Activated CD8-positive, alpha-beta T cell treated with anti-CD3 and anti-CD28 coated beads for 36 hours (primary cell): ENCODE data around the gene EXOC7. TPM values are rescaled to one million over a fixed set of nuclear protein-coding genes. Genes with fewer than 3 reads are reported as not detected.
A peak's percentile ranks its signal among the peaks of the same experiment; 100 is the strongest.

Experiments used
- ATAC-seq: fragments of 200-7000 bp; cut with Tn5 transposase; one replicate; pipeline ENCODE4 v1.10.0; 2021; ENCODE audit warnings: mild to moderate bottlenecking, moderate library complexity
- CTCF ChIA-PET: fragments of 350-600 bp; sonication (Branson Sonifier 250); formaldehyde crosslinking; loops from one replicate; lab custom pipeline; 2021; ENCODE audit warnings: antibody characterized with exemption; lab: Charles Lee
- POLR2A ChIA-PET: fragments of 350-600 bp; sonication (Branson Sonifier 250); formaldehyde crosslinking; loops from one replicate; lab custom pipeline; 2021; ENCODE audit warnings: antibody characterized with exemption; lab: Charles Lee
- DNase-seq: peaks from one replicate; pipeline ENCODE4 v3.0.0-alpha.2; 2020
- H3K27ac Mint-ChIP-seq: one replicate; pipeline ENCODE4 v1.8.0; 2021; ENCODE audit warnings: mild to moderate bottlenecking, mixed read lengths
- H3K27me3 Mint-ChIP-seq: one replicate; pipeline ENCODE4 v1.8.0; 2021; ENCODE audit warnings: mixed read lengths
- H3K36me3 Mint-ChIP-seq: one replicate; pipeline ENCODE4 v1.8.0; 2021; ENCODE audit warnings: low read depth, mixed read lengths
- H3K4me1 Mint-ChIP-seq: one replicate; pipeline ENCODE4 v1.8.0; 2021; ENCODE audit warnings: low read depth, mixed read lengths
- H3K4me3 Mint-ChIP-seq: one replicate; pipeline ENCODE4 v1.8.0; 2021; ENCODE audit warnings: mild to moderate bottlenecking, moderate library complexity, mixed read lengths
- H3K9me3 Mint-ChIP-seq: one replicate; pipeline ENCODE4 v1.8.0; 2021; ENCODE audit warnings: mixed read lengths
- intact Hi-C: fragments of 100-400 bp; cut with micrococcal nuclease; formaldehyde crosslinking; loops from one replicate; pipeline ENCODE4 v1.10.0; 2022
- total RNA-seq, 2 experiments: library from RNA; stranded (reverse); gene quantifications; one replicate each; pipeline ENCODE4 v1.2.3, GENCODE V29; 2021
- TF ChIP-seq, protein P1 (sequence below): fragments of 200-600 bp; IDR thresholded peaks from one replicate; pipeline ENCODE4 v1.8.0; 2022; ENCODE audit warnings: antibody characterized with exemption, mild to moderate bottlenecking

EXOC7 gene
- total RNA-seq, 2 experiments from 2014 or later = 53.5 to 64.9 TPM

DNA sequence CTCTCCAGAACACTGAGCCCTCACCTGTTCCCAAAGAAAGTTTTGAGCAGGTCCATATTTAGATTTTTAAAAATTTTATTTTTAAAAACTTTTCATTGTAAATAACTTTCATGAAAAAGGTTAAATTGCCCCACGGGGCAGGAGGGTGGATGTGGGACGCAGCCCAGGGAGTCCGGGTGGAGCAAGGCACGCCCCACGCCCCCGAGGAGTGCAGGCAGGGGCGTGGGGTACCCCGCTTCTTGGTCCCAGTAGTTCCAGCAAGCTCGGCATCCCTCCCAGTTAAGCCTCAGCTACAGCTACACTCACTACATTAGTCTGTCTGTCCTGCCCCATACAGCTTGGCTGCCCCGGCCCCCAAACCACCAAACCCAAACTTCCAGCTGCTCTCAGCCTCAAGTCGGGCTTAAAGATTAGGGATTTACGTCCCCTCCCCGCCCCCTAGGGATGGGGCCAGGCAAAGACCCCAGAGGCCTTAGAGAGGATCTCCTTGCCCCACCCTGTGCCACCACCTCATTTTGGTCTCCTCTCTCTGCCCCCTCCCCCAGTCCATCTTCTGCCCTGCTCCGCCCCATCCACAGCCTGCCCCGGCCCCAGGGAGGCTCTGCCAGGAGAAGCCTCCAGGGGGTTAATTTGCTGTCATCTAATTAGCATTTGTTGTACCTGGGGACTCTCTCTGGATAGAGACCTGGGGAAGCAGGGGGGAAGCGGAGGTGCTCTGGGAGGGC, 32.9 kb upstream of the EXOC7 start:
- intact Hi-C loops = no loop called here
- ChIA-PET CTCF (interaction anchor here (1.9 to 3.0 kb wide), 2 partner anchors 10 to 11 kb away, joined by 5 to 10 read pairs; no protein-coding TSS in a partner anchor), POLR2A (interaction anchor here (0.6 to 1.2 kb wide), 3 partner anchors 55 to 131 kb away, joined by 3 to 5 read pairs (median 3); no protein-coding TSS in a partner anchor)
- ATAC-seq (no peak), DNase-seq (no peak)
- Mint-ChIP-seq H3K9me3 (no peaks in the 10 kb centered on the region), H3K4me1 (peaks cover 30% of the 10 kb centered on the region), H3K27ac (peak overlapping the region; percentile 7), H3K36me3 (no peaks in the 10 kb centered on the region), H3K4me3 (no peak overlapping the region), H3K27me3 (peaks cover 1% of the 10 kb centered on the region)
- TF ChIP-seq, protein P1, sequence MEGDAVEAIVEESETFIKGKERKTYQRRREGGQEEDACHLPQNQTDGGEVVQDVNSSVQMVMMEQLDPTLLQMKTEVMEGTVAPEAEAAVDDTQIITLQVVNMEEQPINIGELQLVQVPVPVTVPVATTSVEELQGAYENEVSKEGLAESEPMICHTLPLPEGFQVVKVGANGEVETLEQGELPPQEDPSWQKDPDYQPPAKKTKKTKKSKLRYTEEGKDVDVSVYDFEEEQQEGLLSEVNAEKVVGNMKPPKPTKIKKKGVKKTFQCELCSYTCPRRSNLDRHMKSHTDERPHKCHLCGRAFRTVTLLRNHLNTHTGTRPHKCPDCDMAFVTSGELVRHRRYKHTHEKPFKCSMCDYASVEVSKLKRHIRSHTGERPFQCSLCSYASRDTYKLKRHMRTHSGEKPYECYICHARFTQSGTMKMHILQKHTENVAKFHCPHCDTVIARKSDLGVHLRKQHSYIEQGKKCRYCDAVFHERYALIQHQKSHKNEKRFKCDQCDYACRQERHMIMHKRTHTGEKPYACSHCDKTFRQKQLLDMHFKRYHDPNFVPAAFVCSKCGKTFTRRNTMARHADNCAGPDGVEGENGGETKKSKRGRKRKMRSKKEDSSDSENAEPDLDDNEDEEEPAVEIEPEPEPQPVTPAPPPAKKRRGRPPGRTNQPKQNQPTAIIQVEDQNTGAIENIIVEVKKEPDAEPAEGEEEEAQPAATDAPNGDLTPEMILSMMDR = no peak

DNA sequence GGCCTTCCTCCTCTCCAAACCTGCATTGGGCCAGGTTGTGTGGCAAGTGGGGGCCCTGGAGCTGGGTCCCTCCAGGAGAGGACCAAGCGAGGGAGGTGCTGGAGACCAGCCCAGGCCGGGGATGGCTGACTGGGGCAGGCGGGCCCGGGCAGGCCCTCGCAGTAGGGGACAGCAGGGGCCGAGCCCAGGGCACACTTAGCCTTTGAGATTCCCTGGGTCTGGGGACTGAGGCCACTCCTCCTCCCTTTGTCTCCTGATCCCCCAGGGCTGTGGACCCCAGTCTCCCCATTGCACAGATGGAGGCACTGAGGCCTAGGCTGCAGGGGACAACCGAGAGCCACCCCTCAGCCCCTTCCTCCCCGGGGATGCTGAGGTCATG, 32.2 kb upstream of the EXOC7 start:
- TF ChIP-seq, protein P1 = no peak
- DNase-seq (no peak), ATAC-seq (no peak)
- Mint-ChIP-seq H3K4me1 (peaks cover 27% of the 10 kb centered on the region), H3K36me3 (no peaks in the 10 kb centered on the region), H3K4me3 (no peak overlapping the region), H3K27ac (peak overlapping the region; percentile 88), H3K27me3 (peaks cover 1% of the 10 kb centered on the region), H3K9me3 (no peaks in the 10 kb centered on the region)
- ChIA-PET CTCF (interaction anchor here (1.9 to 3.0 kb wide), 3 partner anchors 9 to 43 kb away, joined by 5 to 13 read pairs (median 10); no protein-coding TSS in a partner anchor), POLR2A (interaction anchor here (0.6 to 1.6 kb wide), 3 partner anchors 131 to 144 kb away, joined by 3 to 5 read pairs (median 4); no protein-coding TSS in a partner anchor)
- intact Hi-C loops = no loop called here

DNA sequence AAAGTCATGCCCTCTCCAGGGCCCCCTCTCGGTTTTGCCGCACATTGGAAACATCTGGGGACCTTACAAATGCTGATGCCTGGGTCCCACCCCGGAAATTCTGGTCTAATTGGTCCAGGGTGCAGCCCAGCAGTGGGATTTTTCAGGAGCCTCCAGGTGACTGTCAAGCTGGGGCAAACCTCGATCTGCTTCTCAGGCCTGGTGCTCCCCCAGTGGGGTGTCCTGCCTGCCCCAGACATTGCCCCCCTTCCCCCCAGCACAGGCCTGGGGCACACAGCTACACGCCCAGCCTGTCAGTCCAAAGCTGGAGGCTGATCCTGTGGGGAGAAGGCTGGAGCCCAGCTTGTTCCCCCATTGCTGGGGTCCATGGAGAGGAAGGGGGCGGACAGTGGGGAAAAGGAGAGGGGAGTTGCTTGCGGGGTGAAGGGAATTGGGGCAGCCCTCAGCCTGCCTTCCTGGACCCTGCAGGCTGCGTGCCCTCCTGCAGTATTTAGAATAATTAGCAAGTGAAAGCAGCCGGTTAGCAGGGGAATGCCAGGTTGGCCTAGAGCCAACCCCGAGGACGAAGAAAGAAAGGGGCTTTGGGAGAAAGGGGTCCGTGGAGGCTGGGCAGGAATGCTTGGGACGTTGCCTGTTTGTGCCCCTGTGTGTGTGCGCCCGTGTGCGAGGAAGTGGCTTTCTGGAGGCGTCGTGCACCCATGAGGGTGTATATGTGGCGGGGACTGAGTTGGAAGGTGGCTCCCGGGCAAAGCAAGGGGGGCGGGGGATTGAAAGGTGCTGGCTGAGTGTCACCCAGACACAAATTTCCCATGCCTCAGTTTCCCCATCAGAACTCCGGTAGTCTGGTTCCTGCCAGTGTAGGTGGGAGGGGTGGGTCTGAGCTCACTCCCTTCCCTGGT, 31.6 kb upstream of the EXOC7 start:
- intact Hi-C loops = no loop called here
- TF ChIP-seq, protein P1 = no peak
- H3K4me3 Mint-ChIP-seq = peak overlapping the region; percentile 50
- ChIA-PET POLR2A (interaction anchor here (0.6 to 1.6 kb wide), 5 partner anchors 21 to 145 kb away, joined by 3 to 5 read pairs (median 3); no protein-coding TSS in a partner anchor), CTCF (interaction anchor here (1.0 to 3.0 kb wide), 7 partner anchors 9 to 152 kb away, joined by 3 to 18 read pairs (median 5); no protein-coding TSS in a partner anchor)
- no peaks in the 10 kb centered on the region for H3K36me3 Mint-ChIP-seq
- H3K4me1 Mint-ChIP-seq = peaks cover 24% of the 10 kb centered on the region
- H3K9me3 Mint-ChIP-seq = no peaks in the 10 kb centered on the region
- peak overlapping the region; percentile 88 for H3K27ac Mint-ChIP-seq
- DNase-seq (peak; percentile 41), ATAC-seq (peak; percentile 40)
- peaks cover 1% of the 10 kb centered on the region for H3K27me3 Mint-ChIP-seq

DNA sequence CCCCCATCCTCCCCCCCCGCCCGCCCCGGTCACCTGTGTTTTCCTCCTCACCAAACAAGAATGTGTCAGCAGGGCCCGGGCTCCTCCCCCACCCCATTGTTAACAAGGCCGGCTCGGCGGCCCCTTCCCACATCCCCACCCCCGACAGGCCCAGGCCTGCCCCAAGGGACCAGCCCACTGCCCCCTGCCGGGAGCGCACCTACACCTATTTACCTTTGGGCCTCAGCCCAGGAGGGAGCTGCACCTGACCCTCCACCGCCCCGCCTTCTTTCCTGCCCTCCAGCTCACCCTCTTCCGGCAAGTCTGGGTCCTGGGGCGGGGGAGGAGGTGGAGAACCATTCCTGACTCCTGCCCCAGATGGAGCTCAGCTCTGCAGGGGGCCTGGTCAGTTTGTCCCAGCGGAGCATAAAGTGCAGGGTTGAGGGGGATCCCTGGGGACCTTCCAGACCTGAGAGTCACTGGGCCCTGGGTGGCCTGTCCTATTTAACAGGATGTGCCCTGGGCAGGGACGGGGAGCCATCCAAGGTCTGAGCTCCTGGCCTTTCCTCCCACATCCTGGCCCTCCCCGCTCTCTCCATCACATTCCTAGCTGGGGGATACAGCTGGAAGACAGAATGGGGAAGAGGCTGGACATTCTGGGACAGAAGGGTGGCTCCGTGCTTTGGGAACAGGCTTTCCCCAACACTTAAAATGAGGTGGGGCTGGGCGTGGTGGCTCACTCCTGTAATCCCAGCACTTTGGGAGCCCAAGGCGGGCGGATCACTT, 29.2 kb upstream of the EXOC7 start:
- no peak overlapping the region for H3K4me3 Mint-ChIP-seq
- H3K27me3 Mint-ChIP-seq = no peaks in the 10 kb centered on the region
- intact Hi-C loops = no loop called here
- ATAC-seq = no peak
- no peaks in the 10 kb centered on the region for H3K9me3 Mint-ChIP-seq
- no peaks in the 10 kb centered on the region for H3K36me3 Mint-ChIP-seq
- TF ChIP-seq, protein P1 = no peak
- peaks cover 18% of the 10 kb centered on the region for H3K4me1 Mint-ChIP-seq
- DNase-seq = no peak
- ChIA-PET CTCF (interaction anchor here (2.9 to 3.0 kb wide), 3 partner anchors 8 to 147 kb away, joined by 10 to 18 read pairs (median 13); no protein-coding TSS in a partner anchor), POLR2A (interaction anchor here (0.6 to 1.2 kb wide), 5 partner anchors 11 to 222 kb away, joined by 3 to 4 read pairs (median 3); no protein-coding TSS in a partner anchor)
- H3K27ac Mint-ChIP-seq = no peak overlapping the region
